Posterior vena cava (tissue), 2 donors: ENCODE results near the gene CNOT1. TPM values are rescaled to one million over a fixed set of nuclear protein-coding genes. Genes with fewer than 3 reads are reported as not detected.
"Not testable (repeated sequence)": the region's sequence is repeated elsewhere in the genome, so short reads cannot be mapped to it uniquely, and the experiment has no call there.

ENCODE experiments used
- DNase-seq: peaks from one replicate; pipeline ENCODE4 v3.0.0-alpha.2; 2020; ENCODE audit warnings: low spot score
- intact Hi-C, 2 donors: fragments of 100-400 bp; cut with DNase I; formaldehyde crosslinking; loops; one replicate each; pipeline versions ENCODE4 v1.14.1 to v1.14.2; 2022 to 2023
- total RNA-seq, 2 donors: library from RNA; stranded (reverse); fragmentation: NEBNext Ultra II Directional; extraction: Animal tissue kit (Norgen Biotek cat#: 25700); gene quantifications; one replicate each; pipeline ENCODE4 v1.2.1, GENCODE V29; 2021
- donor health status: DM: yes; HTN: yes; CAD: no.
- donor health status: DM: yes; HTN: yes; CAD: no.

Gene CNOT1
- total RNA-seq, 2 donors from 2014 or later = 102 to 116 TPM

- intact Hi-C loops = loop anchor here in 1 of 2 donors (10.0 kb wide), 1 partner anchor 54 kb away; no protein-coding TSS in a partner anchor
Observed at GRCh38 chr16:58588406-58588805, 41.2 kb downstream of the CNOT1 start.

GRCh38 chr16:58586340-58587030 is 43.1 kb downstream of the CNOT1 start:
- intact Hi-C loops = loop anchor here in 1 of 2 donors (10.0 kb wide), 1 partner anchor 52 kb away; no protein-coding TSS in a partner anchor
- no peak for DNase-seq

More at GRCh38 chr16:58588406-58588805, 41.2 kb downstream of the CNOT1 start:
- no peak for DNase-seq

GRCh38 chr16:58584831-58585505 is 44.7 kb downstream of the CNOT1 start:
- DNase-seq = no peak

GRCh38 chr16:58582971-58583765 is 46.5 kb downstream of the CNOT1 start:
- intact Hi-C loops = loop anchor here in 1 of 2 donors (10.0 kb wide), 1 partner anchor 48 kb away; no protein-coding TSS in a partner anchor
- DNase-seq = no peak

More at GRCh38 chr16:58584831-58585505, 44.7 kb downstream of the CNOT1 start:
- intact Hi-C loops = loop anchor here in 1 of 2 donors (10.0 kb wide), 1 partner anchor 50 kb away; no protein-coding TSS in a partner anchor

- DNase-seq = no peak
- intact Hi-C loops = loop anchor here in 1 of 2 donors (10.0 kb wide), 1 partner anchor 47 kb away; no protein-coding TSS in a partner anchor
Observed at GRCh38 chr16:58582133-58582532, 47.5 kb downstream of the CNOT1 start.

GRCh38 chr16:58579587-58579986 is 50.0 kb downstream of the CNOT1 start:
- intact Hi-C loops = no loop called here
- no peak for DNase-seq

GRCh38 chr16:58578642-58579041 is 51.0 kb downstream of the CNOT1 start:
- no peak for DNase-seq
- intact Hi-C loops = no loop called here

- intact Hi-C loops = no loop called here
Observed at GRCh38 chr16:58577141-58577540, 52.5 kb downstream of the CNOT1 start.

GRCh38 chr16:58574895-58575294 is 54.7 kb downstream of the CNOT1 start:
- DNase-seq = no peak

More at GRCh38 chr16:58577141-58577540, 52.5 kb downstream of the CNOT1 start:
- DNase-seq = no peak

GRCh38 chr16:58565697-58566096 is 63.9 kb downstream of the CNOT1 start:
- intact Hi-C loops = loop anchor here in 1 of 2 donors (5.0 kb wide), 1 partner anchor 998 kb away; no protein-coding TSS in a partner anchor
- not testable (repeated sequence) for DNase-seq

More at GRCh38 chr16:58574895-58575294, 54.7 kb downstream of the CNOT1 start:
- intact Hi-C loops = loop anchor here in 1 of 2 donors (5.0 kb wide), 1 partner anchor 38 kb away; no protein-coding TSS in a partner anchor

GRCh38 chr16:58563775-58564174 is 65.9 kb downstream of the CNOT1 start:
- intact Hi-C loops = no loop called here
- DNase-seq = no peak

GRCh38 chr16:58563235-58563634 is 66.4 kb downstream of the CNOT1 start:
- intact Hi-C loops = no loop called here
- no peak for DNase-seq

GRCh38 chr16:58556678-58557077 is 72.9 kb downstream of the CNOT1 start:
- intact Hi-C loops = no loop called here
- no peak for DNase-seq

GRCh38 chr16:58551496-58551895 is 78.1 kb downstream of the CNOT1 start:
- intact Hi-C loops = no loop called here

GRCh38 chr16:58548378-58548777 is 81.2 kb downstream of the CNOT1 start:
- no peak for DNase-seq
- intact Hi-C loops = no loop called here

More at GRCh38 chr16:58551496-58551895, 78.1 kb downstream of the CNOT1 start:
- DNase-seq = no peak

- intact Hi-C loops = no loop called here
- no peak for DNase-seq
Observed at GRCh38 chr16:58543685-58544084, 85.9 kb downstream of the CNOT1 start.

- intact Hi-C loops = no loop called here
- no peak for DNase-seq
Observed at GRCh38 chr16:58542291-58542690, 87.3 kb downstream of the CNOT1 start.

GRCh38 chr16:58541711-58542110 is 87.9 kb downstream of the CNOT1 start:
- intact Hi-C loops = no loop called here

More at GRCh38 chr16:58541711-58542110, 87.9 kb downstream of the CNOT1 start:
- no peak for DNase-seq
